ENCODE measurements around the gene CKAP2L. TPM values are rescaled to one million over a fixed set of nuclear protein-coding genes. Genes with fewer than 3 reads are reported as not detected.

Gene CKAP2L
- total RNA-seq, 2 donors from 2014 or later = 6.4 to 13.5 TPM

- H3K27me3 ChIP-seq = no peaks in the 10 kb centered on the region
- H3K4me1 ChIP-seq = no peaks in the 10 kb centered on the region
- no peak overlapping the region for H3K4me3 ChIP-seq
- H3K9ac ChIP-seq (ENCODE audit: low read depth in 2 of 2, low read length in 2 of 2) = no peak overlapping the region
- no peaks in the 10 kb centered on the region for H3K9me3 ChIP-seq
- TF ChIP-seq, protein P1, sequence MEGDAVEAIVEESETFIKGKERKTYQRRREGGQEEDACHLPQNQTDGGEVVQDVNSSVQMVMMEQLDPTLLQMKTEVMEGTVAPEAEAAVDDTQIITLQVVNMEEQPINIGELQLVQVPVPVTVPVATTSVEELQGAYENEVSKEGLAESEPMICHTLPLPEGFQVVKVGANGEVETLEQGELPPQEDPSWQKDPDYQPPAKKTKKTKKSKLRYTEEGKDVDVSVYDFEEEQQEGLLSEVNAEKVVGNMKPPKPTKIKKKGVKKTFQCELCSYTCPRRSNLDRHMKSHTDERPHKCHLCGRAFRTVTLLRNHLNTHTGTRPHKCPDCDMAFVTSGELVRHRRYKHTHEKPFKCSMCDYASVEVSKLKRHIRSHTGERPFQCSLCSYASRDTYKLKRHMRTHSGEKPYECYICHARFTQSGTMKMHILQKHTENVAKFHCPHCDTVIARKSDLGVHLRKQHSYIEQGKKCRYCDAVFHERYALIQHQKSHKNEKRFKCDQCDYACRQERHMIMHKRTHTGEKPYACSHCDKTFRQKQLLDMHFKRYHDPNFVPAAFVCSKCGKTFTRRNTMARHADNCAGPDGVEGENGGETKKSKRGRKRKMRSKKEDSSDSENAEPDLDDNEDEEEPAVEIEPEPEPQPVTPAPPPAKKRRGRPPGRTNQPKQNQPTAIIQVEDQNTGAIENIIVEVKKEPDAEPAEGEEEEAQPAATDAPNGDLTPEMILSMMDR (IDR thresholded peaks at IDR 0.05) = no peak
- no peak for DNase-seq
- H3K36me3 ChIP-seq = no peaks in the 10 kb centered on the region
- intact Hi-C loops (cut with DNase I) = no loop called here
- no peak overlapping the region for H3K27ac ChIP-seq
Observed at GRCh38 chr2:112776113-112776512, 11.7 kb upstream of the CKAP2L start.

- intact Hi-C loops (cut with DNase I) = no loop called here
- Histone ChIP-seq H3K4me1 (no peaks in the 10 kb centered on the region), H3K27ac (no peak overlapping the region), H3K9me3 (no peaks in the 10 kb centered on the region), H3K36me3 (no peaks in the 10 kb centered on the region), H3K4me3 (no peak overlapping the region), H3K9ac (ENCODE audit: low read depth in 2 of 2, low read length in 2 of 2) (no peak overlapping the region), H3K27me3 (no peaks in the 10 kb centered on the region)
- TF ChIP-seq, protein P1 (IDR thresholded peaks at IDR 0.05) = no peak
- DNase-seq = no peak
Observed at GRCh38 chr2:112774536-112775285, 10.3 kb upstream of the CKAP2L start.

DNA sequence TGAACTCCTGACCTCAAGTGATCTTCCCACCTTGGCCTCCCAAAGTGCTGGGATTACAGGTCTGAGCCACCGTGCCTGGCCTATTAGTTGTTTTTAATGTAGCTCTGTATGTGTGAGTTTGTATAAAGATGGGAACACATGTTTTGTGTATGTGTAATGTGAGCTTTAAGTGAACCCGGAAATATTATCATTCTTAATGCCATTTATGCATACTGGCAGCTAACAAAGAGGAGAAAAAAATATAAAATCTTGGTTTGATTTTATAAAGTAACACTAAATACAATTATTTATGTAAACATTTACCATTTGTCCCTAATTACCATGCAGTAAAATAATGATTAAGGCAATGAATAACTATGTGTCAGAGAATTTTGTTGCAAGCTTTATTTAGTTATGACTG lies 9.1 kb upstream of the CKAP2L start:
- Histone ChIP-seq H3K27ac (no peak overlapping the region), H3K9ac (ENCODE audit: low read depth in 2 of 2, low read length in 2 of 2) (no peak overlapping the region), H3K9me3 (no peaks in the 10 kb centered on the region), H3K4me3 (no peak overlapping the region), H3K36me3 (no peaks in the 10 kb centered on the region), H3K27me3 (no peaks in the 10 kb centered on the region), H3K4me1 (no peaks in the 10 kb centered on the region)
- TF ChIP-seq, protein P1 (IDR thresholded peaks at IDR 0.05) = no peak
- intact Hi-C loops (cut with DNase I) = no loop called here
- no peak for DNase-seq

DNA sequence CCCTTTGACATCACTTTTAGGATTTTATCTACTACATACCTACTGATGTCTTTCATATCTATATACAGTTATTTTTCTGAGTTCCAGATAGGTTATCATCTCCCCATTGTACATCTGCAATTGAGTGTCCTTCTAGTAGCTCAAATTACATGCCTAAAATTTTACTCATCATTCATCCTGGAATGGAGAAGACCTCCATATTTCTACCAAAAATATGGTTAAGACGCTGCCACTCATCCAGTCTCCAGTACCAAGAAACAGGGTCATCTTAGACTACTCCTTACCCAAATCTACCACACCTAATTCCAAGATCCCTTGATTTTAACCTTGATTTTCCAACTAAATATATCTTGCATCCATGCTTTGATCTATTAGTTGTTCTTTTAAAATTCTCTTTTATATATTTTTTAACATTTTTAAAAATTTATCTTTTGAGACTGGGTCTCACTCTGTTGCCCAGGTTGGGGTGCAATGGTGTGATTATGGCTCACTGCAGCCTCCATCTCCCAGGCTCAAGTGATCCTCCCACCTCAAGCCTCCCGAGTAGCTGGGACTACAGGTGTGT lies 8.6 kb upstream of the CKAP2L start:
- Histone ChIP-seq H3K4me1 (no peaks in the 10 kb centered on the region), H3K27me3 (no peaks in the 10 kb centered on the region), H3K4me3 (no peak overlapping the region), H3K9me3 (no peaks in the 10 kb centered on the region), H3K9ac (ENCODE audit: low read depth in 2 of 2, low read length in 2 of 2) (no peak overlapping the region), H3K27ac (no peak overlapping the region), H3K36me3 (no peaks in the 10 kb centered on the region)
- no peak for DNase-seq
- intact Hi-C loops (cut with DNase I) = no loop called here
- TF ChIP-seq, protein P1 (IDR thresholded peaks at IDR 0.05) = no peak

GRCh38 chr2:112772322-112772721 lies 7.9 kb upstream of the CKAP2L start:
- H3K36me3 ChIP-seq = no peaks in the 10 kb centered on the region
- H3K4me3 ChIP-seq = no peak overlapping the region
- no peaks in the 10 kb centered on the region for H3K4me1 ChIP-seq
- no peak overlapping the region for H3K27ac ChIP-seq
- DNase-seq = no peak
- H3K9ac ChIP-seq (ENCODE audit: low read depth in 2 of 2, low read length in 2 of 2) = no peak overlapping the region
- no peaks in the 10 kb centered on the region for H3K27me3 ChIP-seq
- intact Hi-C loops (cut with DNase I) = no loop called here
- no peaks in the 10 kb centered on the region for H3K9me3 ChIP-seq
- TF ChIP-seq, protein P1 (IDR thresholded peaks at IDR 0.05) = no peak
